WTC11 (cell line): Measurements from ENCODE around the gene CLDN6. TPM values are rescaled to one million over a fixed set of nuclear protein-coding genes. Genes with fewer than 3 reads are reported as not detected.
A peak's percentile ranks its signal among the peaks of the same experiment; 100 is the strongest.

Experiments
- CBFB ChIP-seq: sonication (generic); formaldehyde crosslinking; IDR thresholded peaks from 2 replicates; pipeline ENCODE4 v1.8.1; 2022; ENCODE audit warnings: mild to moderate bottlenecking, low read depth, missing genetic modification reagents
- ESRRA ChIP-seq: sonication (generic); formaldehyde crosslinking; IDR thresholded peaks from 2 replicates; pipeline ENCODE4 v1.8.1; 2022; ENCODE audit warnings: mild to moderate bottlenecking, missing genetic modification reagents, borderline replicate concordance
- HMGA2 ChIP-seq: fragments of 250-450 bp; sonication (Bioruptor Pico); IDR thresholded peaks from 2 replicates; pipeline ENCODE4 v1.4.0; 2021; ENCODE audit warnings: mild to moderate bottlenecking, moderate library complexity
- IRF2 ChIP-seq: sonication (generic); formaldehyde crosslinking; IDR thresholded peaks from 2 replicates; pipeline ENCODE4 v1.8.0; 2022; ENCODE audit warnings: low read depth, missing genetic modification reagents, borderline replicate concordance
- JAZF1 ChIP-seq: fragments of 250-450 bp; sonication (Bioruptor Pico); IDR thresholded peaks from 2 replicates; pipeline ENCODE4 v1.9.0; 2021; ENCODE audit warnings: moderate library complexity, mild to moderate bottlenecking, inconsistent platforms
- JUN ChIP-seq: sonication (generic); formaldehyde crosslinking; IDR thresholded peaks from 2 replicates; pipeline ENCODE4 v1.8.0; 2023; ENCODE audit warnings: mild to moderate bottlenecking, missing genetic modification reagents
- MXD4 ChIP-seq: fragments of 250-450 bp; sonication (Bioruptor Pico); IDR thresholded peaks from 2 replicates; pipeline ENCODE4 v1.8.0; 2021; ENCODE audit warnings: mild to moderate bottlenecking, moderate library complexity, borderline replicate concordance
- NR1H2 ChIP-seq: sonication (generic); formaldehyde crosslinking; IDR thresholded peaks from 2 replicates; pipeline ENCODE4 v1.9.0; 2021; ENCODE audit warnings: mild to moderate bottlenecking, moderate library complexity, missing genetic modification reagents
- PRRX2 ChIP-seq: fragments of 250-450 bp; sonication (Bioruptor Pico); IDR thresholded peaks from 2 replicates; pipeline ENCODE4 v1.8.0; 2021; ENCODE audit warnings: mild to moderate bottlenecking
- RELA ChIP-seq: sonication (generic); formaldehyde crosslinking; IDR thresholded peaks from 2 replicates; pipeline ENCODE4 v1.8.1; 2022; ENCODE audit warnings: missing genetic modification reagents, mild to moderate bottlenecking, borderline replicate concordance
- SP1 ChIP-seq: sonication (generic); formaldehyde crosslinking; conservative IDR thresholded peaks from 2 replicates; pipeline ENCODE4 v1.8.1; 2022; ENCODE audit warnings: missing genetic modification reagents
- TCF7 ChIP-seq: sonication (generic); formaldehyde crosslinking; IDR thresholded peaks from 2 replicates; pipeline ENCODE4 v1.8.0; 2022; ENCODE audit warnings: mild to moderate bottlenecking, low read depth, missing genetic modification reagents, moderate library complexity
- ZNF219 ChIP-seq: sonication (generic); formaldehyde crosslinking; IDR thresholded peaks from 2 replicates; pipeline ENCODE4 v1.8.0; 2023; ENCODE audit warnings: missing genetic modification reagents, mild to moderate bottlenecking, borderline replicate concordance
- ZNF671 ChIP-seq: fragments of 250-450 bp; sonication (Bioruptor Pico); IDR thresholded peaks from 2 replicates; pipeline ENCODE4 v1.8.0; 2021; ENCODE audit warnings: mild to moderate bottlenecking
- total RNA-seq: library from RNA; stranded (reverse); gene quantifications from 3 replicates; pipeline ENCODE4 v1.2.3, GENCODE V29; 2021
- TF ChIP-seq, protein P1 (sequence below): sonication (generic); formaldehyde crosslinking; IDR thresholded peaks from 2 replicates; pipeline ENCODE4 v1.8.0; 2022; ENCODE audit warnings: mild to moderate bottlenecking, missing genetic modification reagents
- TF ChIP-seq, protein P2 (sequence below): fragments of 250-450 bp; sonication (Bioruptor Pico); IDR thresholded peaks from 2 replicates; pipeline ENCODE4 v1.9.0; 2021; ENCODE audit warnings: mild to moderate bottlenecking, borderline replicate concordance
- TF ChIP-seq, protein P3 (sequence below): sonication (generic); formaldehyde crosslinking; IDR thresholded peaks from 2 replicates; pipeline ENCODE4 v1.8.0; 2023; ENCODE audit warnings: mild to moderate bottlenecking, missing genetic modification reagents
- TF ChIP-seq, protein P4 (sequence below): sonication (generic); formaldehyde crosslinking; IDR thresholded peaks from 2 replicates; pipeline ENCODE4 v1.8.0; 2023; ENCODE audit warnings: missing genetic modification reagents, mild to moderate bottlenecking, borderline replicate concordance
- TF ChIP-seq, protein P5 (sequence below): sonication (generic); formaldehyde crosslinking; IDR thresholded peaks from 2 replicates; pipeline ENCODE4 v1.8.1; 2023; ENCODE audit warnings: mild to moderate bottlenecking, missing genetic modification reagents, borderline replicate concordance

The CLDN6 gene
- total RNA-seq, 1 experiment from 2014 or later, result 746 TPM

DNA sequence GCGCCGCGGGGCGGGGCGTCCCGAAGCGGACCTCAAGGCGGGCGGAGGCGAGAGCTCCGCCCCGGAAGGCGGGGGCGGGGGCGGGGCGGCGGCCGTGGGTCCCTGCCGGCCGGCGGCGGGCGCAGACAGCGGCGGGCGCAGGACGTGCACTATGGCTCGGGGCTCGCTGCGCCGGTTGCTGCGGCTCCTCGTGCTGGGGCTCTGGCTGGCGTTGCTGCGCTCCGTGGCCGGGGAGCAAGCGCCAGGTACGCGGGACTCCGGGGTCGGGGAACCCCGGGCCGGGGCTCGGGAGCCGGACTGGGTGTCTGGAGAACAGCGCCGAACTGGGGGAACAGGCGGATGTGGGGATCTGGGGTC lies 2.2 kb upstream of the CLDN6 start, which contains the start of gene TNFRSF12A (continued):
- no peak for TF ChIP-seq CBFB (CRISPR knock-in tag)
- TF ChIP-seq RELA (CRISPR knock-in tag), result no peak
- no peak for TF ChIP-seq ZNF671 (CRISPR knock-in tag)
- no peak for TF ChIP-seq HMGA2 (CRISPR knock-in tag)
- TF ChIP-seq, protein P1, sequence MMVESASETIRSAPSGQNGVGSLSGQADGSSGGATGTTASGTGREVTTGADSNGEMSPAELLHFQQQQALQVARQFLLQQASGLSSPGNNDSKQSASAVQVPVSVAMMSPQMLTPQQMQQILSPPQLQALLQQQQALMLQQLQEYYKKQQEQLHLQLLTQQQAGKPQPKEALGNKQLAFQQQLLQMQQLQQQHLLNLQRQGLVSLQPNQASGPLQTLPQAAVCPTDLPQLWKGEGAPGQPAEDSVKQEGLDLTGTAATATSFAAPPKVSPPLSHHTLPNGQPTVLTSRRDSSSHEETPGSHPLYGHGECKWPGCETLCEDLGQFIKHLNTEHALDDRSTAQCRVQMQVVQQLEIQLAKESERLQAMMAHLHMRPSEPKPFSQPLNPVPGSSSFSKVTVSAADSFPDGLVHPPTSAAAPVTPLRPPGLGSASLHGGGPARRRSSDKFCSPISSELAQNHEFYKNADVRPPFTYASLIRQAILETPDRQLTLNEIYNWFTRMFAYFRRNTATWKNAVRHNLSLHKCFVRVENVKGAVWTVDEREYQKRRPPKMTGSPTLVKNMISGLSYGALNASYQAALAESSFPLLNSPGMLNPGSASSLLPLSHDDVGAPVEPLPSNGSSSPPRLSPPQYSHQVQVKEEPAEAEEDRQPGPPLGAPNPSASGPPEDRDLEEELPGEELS, result peak; percentile 18; the same call in 1 of the 2 replicates
- TF ChIP-seq TCF7, result no peak
- TF ChIP-seq, protein P2, sequence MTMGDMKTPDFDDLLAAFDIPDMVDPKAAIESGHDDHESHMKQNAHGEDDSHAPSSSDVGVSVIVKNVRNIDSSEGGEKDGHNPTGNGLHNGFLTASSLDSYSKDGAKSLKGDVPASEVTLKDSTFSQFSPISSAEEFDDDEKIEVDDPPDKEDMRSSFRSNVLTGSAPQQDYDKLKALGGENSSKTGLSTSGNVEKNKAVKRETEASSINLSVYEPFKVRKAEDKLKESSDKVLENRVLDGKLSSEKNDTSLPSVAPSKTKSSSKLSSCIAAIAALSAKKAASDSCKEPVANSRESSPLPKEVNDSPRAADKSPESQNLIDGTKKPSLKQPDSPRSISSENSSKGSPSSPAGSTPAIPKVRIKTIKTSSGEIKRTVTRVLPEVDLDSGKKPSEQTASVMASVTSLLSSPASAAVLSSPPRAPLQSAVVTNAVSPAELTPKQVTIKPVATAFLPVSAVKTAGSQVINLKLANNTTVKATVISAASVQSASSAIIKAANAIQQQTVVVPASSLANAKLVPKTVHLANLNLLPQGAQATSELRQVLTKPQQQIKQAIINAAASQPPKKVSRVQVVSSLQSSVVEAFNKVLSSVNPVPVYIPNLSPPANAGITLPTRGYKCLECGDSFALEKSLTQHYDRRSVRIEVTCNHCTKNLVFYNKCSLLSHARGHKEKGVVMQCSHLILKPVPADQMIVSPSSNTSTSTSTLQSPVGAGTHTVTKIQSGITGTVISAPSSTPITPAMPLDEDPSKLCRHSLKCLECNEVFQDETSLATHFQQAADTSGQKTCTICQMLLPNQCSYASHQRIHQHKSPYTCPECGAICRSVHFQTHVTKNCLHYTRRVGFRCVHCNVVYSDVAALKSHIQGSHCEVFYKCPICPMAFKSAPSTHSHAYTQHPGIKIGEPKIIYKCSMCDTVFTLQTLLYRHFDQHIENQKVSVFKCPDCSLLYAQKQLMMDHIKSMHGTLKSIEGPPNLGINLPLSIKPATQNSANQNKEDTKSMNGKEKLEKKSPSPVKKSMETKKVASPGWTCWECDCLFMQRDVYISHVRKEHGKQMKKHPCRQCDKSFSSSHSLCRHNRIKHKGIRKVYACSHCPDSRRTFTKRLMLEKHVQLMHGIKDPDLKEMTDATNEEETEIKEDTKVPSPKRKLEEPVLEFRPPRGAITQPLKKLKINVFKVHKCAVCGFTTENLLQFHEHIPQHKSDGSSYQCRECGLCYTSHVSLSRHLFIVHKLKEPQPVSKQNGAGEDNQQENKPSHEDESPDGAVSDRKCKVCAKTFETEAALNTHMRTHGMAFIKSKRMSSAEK (CRISPR knock-in tag), result no peak
- no peak for TF ChIP-seq JAZF1 (CRISPR knock-in tag)
- TF ChIP-seq IRF2, result no peak
- TF ChIP-seq ZNF219 (CRISPR knock-in tag), result 0 out of 2 replicates have a peak, but pooled peaks have one; percentile 73
- 0 out of 2 replicates have a peak, but pooled peaks have one; percentile 28 for TF ChIP-seq JUN (CRISPR knock-in tag)
- TF ChIP-seq, protein P3, sequence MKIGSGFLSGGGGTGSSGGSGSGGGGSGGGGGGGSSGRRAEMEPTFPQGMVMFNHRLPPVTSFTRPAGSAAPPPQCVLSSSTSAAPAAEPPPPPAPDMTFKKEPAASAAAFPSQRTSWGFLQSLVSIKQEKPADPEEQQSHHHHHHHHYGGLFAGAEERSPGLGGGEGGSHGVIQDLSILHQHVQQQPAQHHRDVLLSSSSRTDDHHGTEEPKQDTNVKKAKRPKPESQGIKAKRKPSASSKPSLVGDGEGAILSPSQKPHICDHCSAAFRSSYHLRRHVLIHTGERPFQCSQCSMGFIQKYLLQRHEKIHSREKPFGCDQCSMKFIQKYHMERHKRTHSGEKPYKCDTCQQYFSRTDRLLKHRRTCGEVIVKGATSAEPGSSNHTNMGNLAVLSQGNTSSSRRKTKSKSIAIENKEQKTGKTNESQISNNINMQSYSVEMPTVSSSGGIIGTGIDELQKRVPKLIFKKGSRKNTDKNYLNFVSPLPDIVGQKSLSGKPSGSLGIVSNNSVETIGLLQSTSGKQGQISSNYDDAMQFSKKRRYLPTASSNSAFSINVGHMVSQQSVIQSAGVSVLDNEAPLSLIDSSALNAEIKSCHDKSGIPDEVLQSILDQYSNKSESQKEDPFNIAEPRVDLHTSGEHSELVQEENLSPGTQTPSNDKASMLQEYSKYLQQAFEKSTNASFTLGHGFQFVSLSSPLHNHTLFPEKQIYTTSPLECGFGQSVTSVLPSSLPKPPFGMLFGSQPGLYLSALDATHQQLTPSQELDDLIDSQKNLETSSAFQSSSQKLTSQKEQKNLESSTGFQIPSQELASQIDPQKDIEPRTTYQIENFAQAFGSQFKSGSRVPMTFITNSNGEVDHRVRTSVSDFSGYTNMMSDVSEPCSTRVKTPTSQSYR, result 0 out of 2 replicates have a peak, but pooled peaks have one; percentile 34
- TF ChIP-seq, protein P4, sequence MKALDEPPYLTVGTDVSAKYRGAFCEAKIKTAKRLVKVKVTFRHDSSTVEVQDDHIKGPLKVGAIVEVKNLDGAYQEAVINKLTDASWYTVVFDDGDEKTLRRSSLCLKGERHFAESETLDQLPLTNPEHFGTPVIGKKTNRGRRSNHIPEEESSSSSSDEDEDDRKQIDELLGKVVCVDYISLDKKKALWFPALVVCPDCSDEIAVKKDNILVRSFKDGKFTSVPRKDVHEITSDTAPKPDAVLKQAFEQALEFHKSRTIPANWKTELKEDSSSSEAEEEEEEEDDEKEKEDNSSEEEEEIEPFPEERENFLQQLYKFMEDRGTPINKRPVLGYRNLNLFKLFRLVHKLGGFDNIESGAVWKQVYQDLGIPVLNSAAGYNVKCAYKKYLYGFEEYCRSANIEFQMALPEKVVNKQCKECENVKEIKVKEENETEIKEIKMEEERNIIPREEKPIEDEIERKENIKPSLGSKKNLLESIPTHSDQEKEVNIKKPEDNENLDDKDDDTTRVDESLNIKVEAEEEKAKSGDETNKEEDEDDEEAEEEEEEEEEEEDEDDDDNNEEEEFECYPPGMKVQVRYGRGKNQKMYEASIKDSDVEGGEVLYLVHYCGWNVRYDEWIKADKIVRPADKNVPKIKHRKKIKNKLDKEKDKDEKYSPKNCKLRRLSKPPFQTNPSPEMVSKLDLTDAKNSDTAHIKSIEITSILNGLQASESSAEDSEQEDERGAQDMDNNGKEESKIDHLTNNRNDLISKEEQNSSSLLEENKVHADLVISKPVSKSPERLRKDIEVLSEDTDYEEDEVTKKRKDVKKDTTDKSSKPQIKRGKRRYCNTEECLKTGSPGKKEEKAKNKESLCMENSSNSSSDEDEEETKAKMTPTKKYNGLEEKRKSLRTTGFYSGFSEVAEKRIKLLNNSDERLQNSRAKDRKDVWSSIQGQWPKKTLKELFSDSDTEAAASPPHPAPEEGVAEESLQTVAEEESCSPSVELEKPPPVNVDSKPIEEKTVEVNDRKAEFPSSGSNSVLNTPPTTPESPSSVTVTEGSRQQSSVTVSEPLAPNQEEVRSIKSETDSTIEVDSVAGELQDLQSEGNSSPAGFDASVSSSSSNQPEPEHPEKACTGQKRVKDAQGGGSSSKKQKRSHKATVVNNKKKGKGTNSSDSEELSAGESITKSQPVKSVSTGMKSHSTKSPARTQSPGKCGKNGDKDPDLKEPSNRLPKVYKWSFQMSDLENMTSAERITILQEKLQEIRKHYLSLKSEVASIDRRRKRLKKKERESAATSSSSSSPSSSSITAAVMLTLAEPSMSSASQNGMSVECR (CRISPR knock-in tag), result 0 out of 2 replicates have a peak, but pooled peaks have one; percentile 34
- no peak for TF ChIP-seq PRRX2
- TF ChIP-seq, protein P5, sequence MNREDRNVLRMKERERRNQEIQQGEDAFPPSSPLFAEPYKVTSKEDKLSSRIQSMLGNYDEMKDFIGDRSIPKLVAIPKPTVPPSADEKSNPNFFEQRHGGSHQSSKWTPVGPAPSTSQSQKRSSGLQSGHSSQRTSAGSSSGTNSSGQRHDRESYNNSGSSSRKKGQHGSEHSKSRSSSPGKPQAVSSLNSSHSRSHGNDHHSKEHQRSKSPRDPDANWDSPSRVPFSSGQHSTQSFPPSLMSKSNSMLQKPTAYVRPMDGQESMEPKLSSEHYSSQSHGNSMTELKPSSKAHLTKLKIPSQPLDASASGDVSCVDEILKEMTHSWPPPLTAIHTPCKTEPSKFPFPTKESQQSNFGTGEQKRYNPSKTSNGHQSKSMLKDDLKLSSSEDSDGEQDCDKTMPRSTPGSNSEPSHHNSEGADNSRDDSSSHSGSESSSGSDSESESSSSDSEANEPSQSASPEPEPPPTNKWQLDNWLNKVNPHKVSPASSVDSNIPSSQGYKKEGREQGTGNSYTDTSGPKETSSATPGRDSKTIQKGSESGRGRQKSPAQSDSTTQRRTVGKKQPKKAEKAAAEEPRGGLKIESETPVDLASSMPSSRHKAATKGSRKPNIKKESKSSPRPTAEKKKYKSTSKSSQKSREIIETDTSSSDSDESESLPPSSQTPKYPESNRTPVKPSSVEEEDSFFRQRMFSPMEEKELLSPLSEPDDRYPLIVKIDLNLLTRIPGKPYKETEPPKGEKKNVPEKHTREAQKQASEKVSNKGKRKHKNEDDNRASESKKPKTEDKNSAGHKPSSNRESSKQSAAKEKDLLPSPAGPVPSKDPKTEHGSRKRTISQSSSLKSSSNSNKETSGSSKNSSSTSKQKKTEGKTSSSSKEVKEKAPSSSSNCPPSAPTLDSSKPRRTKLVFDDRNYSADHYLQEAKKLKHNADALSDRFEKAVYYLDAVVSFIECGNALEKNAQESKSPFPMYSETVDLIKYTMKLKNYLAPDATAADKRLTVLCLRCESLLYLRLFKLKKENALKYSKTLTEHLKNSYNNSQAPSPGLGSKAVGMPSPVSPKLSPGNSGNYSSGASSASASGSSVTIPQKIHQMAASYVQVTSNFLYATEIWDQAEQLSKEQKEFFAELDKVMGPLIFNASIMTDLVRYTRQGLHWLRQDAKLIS (CRISPR knock-in tag), result no peak
- no peak for TF ChIP-seq MXD4
- TF ChIP-seq NR1H2 (CRISPR knock-in tag), result no peak
- TF ChIP-seq SP1 (CRISPR knock-in tag), result peak; percentile 81
- no peak for TF ChIP-seq ESRRA
